ENCODE measurements around the gene CUX1. TPM values are rescaled to one million over a fixed set of nuclear protein-coding genes. Genes with fewer than 3 reads are reported as not detected.

The CUX1 gene
- total and polyA plus RNA-seq, 2 of the 13 experiments (the other 11 are each of a cell fraction or from before 2014, with no cell fraction given), result 13.7 to 14.9 TPM

GRCh38 chr7:102306916-102307677 lies 489.7 kb downstream of the CUX1 start (continued):
- TF ChIP-seq ZNF616 (CRISPR knock-in tag; IDR thresholded peaks at IDR 0.05; ENCODE audit: low read depth) (no peak), MED13 (CRISPR knock-in tag; IDR thresholded peaks at IDR 0.05) (no peak), ATAD3A (CRISPR knock-in tag; IDR thresholded peaks at IDR 0.05) (no peak), SRY (CRISPR knock-in tag; IDR thresholded peaks at IDR 0.05) (no peak), ZNF674 (CRISPR knock-in tag; IDR thresholded peaks at IDR 0.05; ENCODE audit: low read depth) (no peak), RAD21 (CRISPR knock-in tag; IDR thresholded peaks at IDR 0.05) (no peak), NFIB (CRISPR knock-in tag; IDR thresholded peaks at IDR 0.05; ENCODE audit: borderline replicate concordance) (no peak), DMAP1 (CRISPR knock-in tag; IDR thresholded peaks at IDR 0.05) (no peak), KDM5A (IDR thresholded peaks at IDR 0.05; ENCODE audit: borderline replicate concordance, low read length) (no peak), ZNF746 (CRISPR knock-in tag; IDR thresholded peaks at IDR 0.05) (no peak), ADNP (CRISPR knock-in tag; IDR thresholded peaks at IDR 0.05) (no peak), ZNF253 (CRISPR knock-in tag; IDR thresholded peaks at IDR 0.05; ENCODE audit: borderline replicate concordance) (no peak), ZFP1 (CRISPR knock-in tag; IDR thresholded peaks at IDR 0.05) (no peak), PITX1 (CRISPR knock-in tag; IDR thresholded peaks at IDR 0.05) (no peak), HNRNPUL1 (IDR thresholded peaks at IDR 0.05; ENCODE audit: low read depth, low read length) (no peak), RELA (CRISPR knock-in tag; IDR thresholded peaks at IDR 0.05) (no peak), RFX3 (CRISPR knock-in tag; IDR thresholded peaks at IDR 0.05) (no peak), FOXJ3 (CRISPR knock-in tag; IDR thresholded peaks at IDR 0.05; ENCODE audit: borderline replicate concordance) (no peak), ZNF83 (CRISPR knock-in tag; IDR thresholded peaks at IDR 0.05; ENCODE audit: borderline replicate concordance) (no peak), BHLHE40 (IDR thresholded peaks at IDR 0.05; ENCODE audit: low read length) (no peak), ZNF543 (CRISPR knock-in tag; IDR thresholded peaks at IDR 0.05) (no peak; the same call in 1 of the 2 replicates), ZNF780A (CRISPR knock-in tag; IDR thresholded peaks at IDR 0.05) (no peak), ZNF605 (CRISPR knock-in tag; IDR thresholded peaks at IDR 0.05) (no peak), PCBP1 (IDR thresholded peaks at IDR 0.05; ENCODE audit: borderline replicate concordance, low read depth, low read length) (no peak), BCL6 (CRISPR knock-in tag; IDR thresholded peaks at IDR 0.05) (no peak), EED (CRISPR knock-in tag; IDR thresholded peaks at IDR 0.05) (no peak), FLYWCH1 (CRISPR knock-in tag; IDR thresholded peaks at IDR 0.05) (no peak), XRCC5 (optimal IDR thresholded peaks at IDR 0.05; ENCODE audit: low read length) (peak; percentile 30), MED8 (CRISPR knock-in tag; IDR thresholded peaks at IDR 0.05; ENCODE audit: insufficient replicate concordance) (no peak), MEF2D (CRISPR knock-in tag; IDR thresholded peaks at IDR 0.05) (no peak; the same call in 1 of the 2 replicates)
- TF ChIP-seq, protein P1, sequence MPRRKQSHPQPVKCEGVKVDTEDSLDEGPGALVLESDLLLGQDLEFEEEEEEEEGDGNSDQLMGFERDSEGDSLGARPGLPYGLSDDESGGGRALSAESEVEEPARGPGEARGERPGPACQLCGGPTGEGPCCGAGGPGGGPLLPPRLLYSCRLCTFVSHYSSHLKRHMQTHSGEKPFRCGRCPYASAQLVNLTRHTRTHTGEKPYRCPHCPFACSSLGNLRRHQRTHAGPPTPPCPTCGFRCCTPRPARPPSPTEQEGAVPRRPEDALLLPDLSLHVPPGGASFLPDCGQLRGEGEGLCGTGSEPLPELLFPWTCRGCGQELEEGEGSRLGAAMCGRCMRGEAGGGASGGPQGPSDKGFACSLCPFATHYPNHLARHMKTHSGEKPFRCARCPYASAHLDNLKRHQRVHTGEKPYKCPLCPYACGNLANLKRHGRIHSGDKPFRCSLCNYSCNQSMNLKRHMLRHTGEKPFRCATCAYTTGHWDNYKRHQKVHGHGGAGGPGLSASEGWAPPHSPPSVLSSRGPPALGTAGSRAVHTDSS (CRISPR knock-in tag; conservative IDR thresholded peaks at IDR 0.05), result no peak
- TF ChIP-seq, protein P2, sequence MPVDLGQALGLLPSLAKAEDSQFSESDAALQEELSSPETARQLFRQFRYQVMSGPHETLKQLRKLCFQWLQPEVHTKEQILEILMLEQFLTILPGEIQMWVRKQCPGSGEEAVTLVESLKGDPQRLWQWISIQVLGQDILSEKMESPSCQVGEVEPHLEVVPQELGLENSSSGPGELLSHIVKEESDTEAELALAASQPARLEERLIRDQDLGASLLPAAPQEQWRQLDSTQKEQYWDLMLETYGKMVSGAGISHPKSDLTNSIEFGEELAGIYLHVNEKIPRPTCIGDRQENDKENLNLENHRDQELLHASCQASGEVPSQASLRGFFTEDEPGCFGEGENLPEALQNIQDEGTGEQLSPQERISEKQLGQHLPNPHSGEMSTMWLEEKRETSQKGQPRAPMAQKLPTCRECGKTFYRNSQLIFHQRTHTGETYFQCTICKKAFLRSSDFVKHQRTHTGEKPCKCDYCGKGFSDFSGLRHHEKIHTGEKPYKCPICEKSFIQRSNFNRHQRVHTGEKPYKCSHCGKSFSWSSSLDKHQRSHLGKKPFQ (CRISPR knock-in tag; IDR thresholded peaks at IDR 0.05; ENCODE audit: insufficient replicate concordance), result peak; percentile 70
